Stimulated activated naive CD8-positive, alpha-beta T cell treated with anti-CD3 and anti-CD28 coated beads, Interleukin-15, Interleukin-2, amounts not matched to agents 100 ng/mL and 50 ng/mL, for 24 hours (primary cell): Measurements from ENCODE around the gene MMP15.

Experiments
- H3K27ac Mint-ChIP-seq: one replicate; pipeline ENCODE4 v1.8.0; 2021; ENCODE audit warnings: mild to moderate bottlenecking, mixed read lengths
- H3K27me3 Mint-ChIP-seq: one replicate; pipeline ENCODE4 v1.8.0; 2021; ENCODE audit warnings: mixed read lengths
- H3K36me3 Mint-ChIP-seq: one replicate; pipeline ENCODE4 v1.8.0; 2021; ENCODE audit warnings: low read depth, mixed read lengths
- H3K4me1 Mint-ChIP-seq: one replicate; pipeline ENCODE4 v1.8.0; 2021; ENCODE audit warnings: low read depth, mixed read lengths
- H3K4me3 Mint-ChIP-seq: one replicate; pipeline ENCODE4 v1.8.0; 2021; ENCODE audit warnings: mild to moderate bottlenecking, mixed read lengths
- H3K9me3 Mint-ChIP-seq: one replicate; pipeline ENCODE4 v1.8.0; 2021; ENCODE audit warnings: mixed read lengths

The MMP15 gene

DNA sequence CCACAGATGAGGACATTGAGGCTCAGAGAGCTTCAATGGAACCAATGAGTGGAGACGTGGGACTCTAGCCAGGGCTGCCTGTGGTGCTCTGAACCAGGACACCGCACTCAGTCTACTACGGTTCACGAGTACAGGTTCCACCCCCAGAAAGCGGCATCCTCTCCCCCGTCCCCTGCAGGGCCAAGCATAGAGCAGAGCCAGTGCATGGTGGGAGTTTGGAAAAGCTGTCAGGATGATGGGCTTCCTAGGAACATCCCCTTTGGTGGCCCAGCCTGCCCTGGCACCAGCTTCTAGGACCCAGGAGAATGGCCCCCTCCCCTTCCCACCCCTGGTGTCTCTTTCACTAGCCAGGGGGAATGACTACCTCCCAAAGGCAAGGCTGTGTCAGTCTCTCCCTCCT, 33.5 kb upstream of the MMP15 start:
- H3K27me3 Mint-ChIP-seq, result no peaks in the 10 kb centered on the region
- no peaks in the 10 kb centered on the region for H3K36me3 Mint-ChIP-seq
- no peak overlapping the region for H3K4me3 Mint-ChIP-seq
- H3K27ac Mint-ChIP-seq, result no peak overlapping the region
- H3K4me1 Mint-ChIP-seq, result peaks cover 14% of the 10 kb centered on the region
- H3K9me3 Mint-ChIP-seq, result no peaks in the 10 kb centered on the region

DNA sequence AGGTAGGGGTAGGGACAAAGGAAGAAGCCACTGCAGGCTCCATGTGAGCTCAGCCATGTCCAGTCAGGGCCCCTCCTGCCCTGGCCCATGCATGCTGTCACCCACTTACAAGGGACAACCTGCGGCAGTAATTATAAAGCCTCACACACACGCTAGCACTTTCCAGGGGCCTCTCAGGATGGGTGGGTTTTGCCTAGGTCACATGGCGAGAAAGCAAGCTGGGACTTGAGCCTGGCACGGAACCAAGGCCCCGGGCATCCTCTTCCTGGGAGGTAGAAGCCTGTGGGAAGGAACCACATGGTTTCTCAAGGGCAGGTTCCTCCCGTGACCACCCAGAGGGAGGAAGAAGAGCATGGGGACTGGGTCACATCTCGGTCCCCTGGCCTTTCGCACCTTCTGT, 32.1 kb upstream of the MMP15 start:
- Mint-ChIP-seq H3K4me1 (peaks cover 26% of the 10 kb centered on the region), H3K27me3 (no peaks in the 10 kb centered on the region), H3K4me3 (no peak overlapping the region), H3K36me3 (peaks cover 3% of the 10 kb centered on the region), H3K9me3 (no peaks in the 10 kb centered on the region), H3K27ac (no peak overlapping the region)

DNA sequence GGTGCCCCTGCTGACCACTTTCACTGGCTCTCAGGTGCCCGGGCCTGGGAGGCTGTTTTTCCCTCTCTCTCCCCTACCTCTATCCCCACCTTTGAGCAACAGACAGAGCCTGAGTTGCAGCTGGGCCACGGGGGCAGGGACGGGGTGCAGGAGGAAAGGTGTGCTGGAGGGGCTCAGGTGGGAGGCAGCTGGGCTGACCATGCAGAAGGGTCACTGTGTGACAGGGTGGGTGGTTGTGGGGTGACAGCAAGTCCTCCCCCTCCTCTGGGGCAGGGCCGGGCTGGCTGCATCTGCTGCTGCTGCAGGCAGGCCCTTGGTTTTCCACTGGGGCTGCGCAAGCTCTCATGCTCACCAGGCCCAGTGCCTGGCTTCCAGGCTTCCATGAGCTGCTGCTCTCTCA, 31.7 kb upstream of the MMP15 start:
- Mint-ChIP-seq H3K27me3 (no peaks in the 10 kb centered on the region), H3K4me3 (no peak overlapping the region), H3K9me3 (no peaks in the 10 kb centered on the region), H3K27ac (no peak overlapping the region), H3K4me1 (peaks cover 30% of the 10 kb centered on the region), H3K36me3 (peaks cover 3% of the 10 kb centered on the region)

DNA sequence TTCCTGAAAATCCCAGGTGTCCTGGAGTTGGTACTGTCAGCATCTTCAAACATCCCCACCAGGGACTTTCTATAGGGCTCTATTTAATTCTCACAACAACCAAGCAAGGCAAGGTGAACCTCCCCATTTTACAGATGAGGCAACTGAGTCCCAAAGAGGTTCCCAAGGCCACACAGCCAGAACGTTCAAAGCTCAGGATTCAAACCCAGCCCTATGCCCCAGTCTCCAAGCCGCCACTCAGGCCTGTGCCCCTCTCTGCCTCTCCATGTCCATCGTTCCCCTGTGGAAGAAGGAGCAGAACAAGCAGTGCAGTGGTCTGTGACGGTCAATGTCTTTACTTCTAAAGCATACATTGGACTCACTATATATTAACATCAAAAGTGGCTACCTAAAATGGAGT, 31.2 kb upstream of the MMP15 start:
- peaks cover 35% of the 10 kb centered on the region for H3K4me1 Mint-ChIP-seq
- no peak overlapping the region for H3K27ac Mint-ChIP-seq
- H3K36me3 Mint-ChIP-seq, result peaks cover 3% of the 10 kb centered on the region

DNA sequence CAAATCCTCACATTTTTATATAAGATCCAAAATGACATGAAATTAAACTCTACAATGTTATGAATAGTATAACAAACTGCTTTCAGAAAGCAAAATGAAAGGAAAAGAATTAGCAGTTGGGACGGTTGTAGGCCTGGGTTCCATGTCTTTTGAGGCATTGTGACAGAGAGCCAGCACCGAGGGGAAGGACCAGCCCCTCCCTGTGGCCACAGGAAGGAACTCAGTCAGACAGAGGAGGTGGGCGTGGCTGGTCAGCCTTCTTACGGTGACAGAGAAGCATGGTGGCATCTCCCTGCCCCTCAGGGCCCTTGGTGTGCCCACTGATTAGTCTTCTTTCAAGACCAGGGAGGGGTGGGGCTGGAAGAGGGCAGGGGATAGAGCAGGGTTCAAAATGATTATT, 30.8 kb upstream of the MMP15 start:
- H3K4me3 Mint-ChIP-seq, result no peak overlapping the region
- no peak overlapping the region for H3K27ac Mint-ChIP-seq
- H3K4me1 Mint-ChIP-seq, result peaks cover 37% of the 10 kb centered on the region
- no peaks in the 10 kb centered on the region for H3K9me3 Mint-ChIP-seq
- H3K27me3 Mint-ChIP-seq, result no peaks in the 10 kb centered on the region
- H3K36me3 Mint-ChIP-seq, result peaks cover 3% of the 10 kb centered on the region

More for the DNA sequence above, 31.2 kb upstream of the MMP15 start:
- Mint-ChIP-seq H3K9me3 (no peaks in the 10 kb centered on the region), H3K4me3 (no peak overlapping the region), H3K27me3 (no peaks in the 10 kb centered on the region)

DNA sequence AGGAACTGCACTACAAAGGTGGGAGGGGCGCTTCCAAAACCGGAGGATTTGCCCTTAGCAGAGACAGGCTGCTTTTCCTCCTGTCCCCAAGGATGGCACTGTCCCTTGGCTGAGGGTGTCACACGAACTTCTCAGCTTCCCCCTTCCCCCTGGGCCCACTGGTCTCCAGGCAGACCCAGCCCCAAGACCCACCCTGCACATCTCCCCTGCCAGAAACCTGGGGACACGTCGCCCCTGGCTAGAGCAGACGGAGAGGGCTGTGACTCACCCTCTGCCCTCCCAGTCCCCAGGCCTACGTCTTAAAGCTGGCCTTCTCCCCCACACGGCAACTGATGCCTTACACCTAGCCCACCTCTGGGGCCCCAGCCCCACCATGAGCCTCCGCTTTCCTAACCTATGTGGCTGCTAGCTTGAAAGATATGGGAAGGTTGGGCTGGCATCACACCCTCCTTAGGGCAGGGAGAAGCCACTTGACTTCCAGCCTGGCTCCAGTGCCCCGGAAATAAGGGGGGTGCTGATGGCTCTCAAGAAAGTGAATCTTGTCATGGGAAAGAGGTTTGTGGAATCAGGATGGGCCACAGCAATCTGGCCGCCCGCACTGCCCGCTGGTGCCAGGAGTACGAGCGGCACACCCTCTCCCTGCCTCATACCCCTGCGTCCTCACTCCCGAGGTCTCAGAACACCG, 29.7 kb upstream of the MMP15 start:
- Mint-ChIP-seq H3K27me3 (no peaks in the 10 kb centered on the region), H3K27ac (peak overlapping the region; percentile 19), H3K36me3 (peaks cover 3% of the 10 kb centered on the region), H3K9me3 (no peaks in the 10 kb centered on the region), H3K4me3 (no peak overlapping the region), H3K4me1 (peaks cover 37% of the 10 kb centered on the region)

DNA sequence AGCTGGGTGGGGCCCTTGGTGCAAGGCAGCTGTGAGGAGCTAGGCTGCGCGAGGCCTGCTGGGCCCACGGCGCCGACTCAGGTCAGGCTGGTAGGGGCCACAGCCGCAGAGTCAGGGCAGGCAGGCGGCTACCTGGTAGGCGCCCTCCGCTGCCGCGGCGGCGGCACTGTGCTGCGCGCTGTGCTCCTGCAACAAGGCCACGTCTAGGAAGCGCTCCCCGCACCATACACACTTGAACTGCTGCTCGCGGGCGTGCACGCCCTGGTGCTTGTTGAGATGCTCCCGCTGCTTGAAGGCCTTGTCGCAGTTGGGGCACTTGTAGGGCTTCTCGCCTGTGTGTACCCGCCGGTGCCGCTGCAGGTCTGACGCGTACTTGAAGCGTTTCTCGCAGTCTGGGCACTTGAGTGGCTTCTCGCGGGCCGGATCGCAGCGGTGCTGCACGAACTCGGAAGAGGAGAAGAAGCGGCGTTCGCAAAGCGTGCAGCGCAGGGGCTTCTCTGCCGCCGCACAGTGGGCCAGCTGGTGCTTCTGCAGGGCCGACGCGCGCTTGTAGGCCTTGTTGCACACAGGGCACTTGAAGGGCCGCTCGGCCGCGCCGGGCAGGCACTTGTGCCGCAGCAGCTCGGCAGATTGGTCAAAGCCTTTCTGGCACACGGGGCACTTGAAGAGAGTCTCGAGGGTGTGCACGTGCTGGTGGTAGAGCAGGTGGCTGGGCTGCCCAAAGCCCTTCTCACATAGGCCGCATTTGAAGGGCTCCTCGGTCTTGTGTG, 29.0 kb upstream of the MMP15 start:
- Mint-ChIP-seq H3K27me3 (no peaks in the 10 kb centered on the region), H3K36me3 (peaks cover 3% of the 10 kb centered on the region), H3K4me3 (no peak overlapping the region), H3K9me3 (no peaks in the 10 kb centered on the region), H3K27ac (no peak overlapping the region), H3K4me1 (peaks cover 40% of the 10 kb centered on the region)

DNA sequence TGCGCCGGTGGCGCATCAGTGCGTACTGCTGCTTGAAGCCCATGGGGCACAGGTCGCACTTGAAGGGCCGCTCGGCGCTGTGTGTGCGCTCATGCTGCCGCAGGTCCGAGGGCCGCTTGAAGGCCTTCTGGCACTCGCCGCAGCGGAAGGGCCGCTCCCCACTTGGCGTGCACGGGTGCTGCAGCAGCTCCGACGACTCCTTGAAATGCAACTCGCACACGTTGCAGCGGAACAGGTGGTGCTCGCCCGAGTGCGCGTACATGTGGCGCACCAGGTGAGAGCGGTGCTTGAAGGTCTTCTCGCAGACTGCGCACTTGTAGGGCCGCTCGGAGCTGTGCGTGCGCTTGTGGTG, 28.4 kb upstream of the MMP15 start:
- H3K4me1 Mint-ChIP-seq, result peaks cover 46% of the 10 kb centered on the region
- no peak overlapping the region for H3K4me3 Mint-ChIP-seq
- H3K27ac Mint-ChIP-seq, result no peak overlapping the region
- H3K9me3 Mint-ChIP-seq, result no peaks in the 10 kb centered on the region
- no peaks in the 10 kb centered on the region for H3K27me3 Mint-ChIP-seq
- peaks cover 3% of the 10 kb centered on the region for H3K36me3 Mint-ChIP-seq

DNA sequence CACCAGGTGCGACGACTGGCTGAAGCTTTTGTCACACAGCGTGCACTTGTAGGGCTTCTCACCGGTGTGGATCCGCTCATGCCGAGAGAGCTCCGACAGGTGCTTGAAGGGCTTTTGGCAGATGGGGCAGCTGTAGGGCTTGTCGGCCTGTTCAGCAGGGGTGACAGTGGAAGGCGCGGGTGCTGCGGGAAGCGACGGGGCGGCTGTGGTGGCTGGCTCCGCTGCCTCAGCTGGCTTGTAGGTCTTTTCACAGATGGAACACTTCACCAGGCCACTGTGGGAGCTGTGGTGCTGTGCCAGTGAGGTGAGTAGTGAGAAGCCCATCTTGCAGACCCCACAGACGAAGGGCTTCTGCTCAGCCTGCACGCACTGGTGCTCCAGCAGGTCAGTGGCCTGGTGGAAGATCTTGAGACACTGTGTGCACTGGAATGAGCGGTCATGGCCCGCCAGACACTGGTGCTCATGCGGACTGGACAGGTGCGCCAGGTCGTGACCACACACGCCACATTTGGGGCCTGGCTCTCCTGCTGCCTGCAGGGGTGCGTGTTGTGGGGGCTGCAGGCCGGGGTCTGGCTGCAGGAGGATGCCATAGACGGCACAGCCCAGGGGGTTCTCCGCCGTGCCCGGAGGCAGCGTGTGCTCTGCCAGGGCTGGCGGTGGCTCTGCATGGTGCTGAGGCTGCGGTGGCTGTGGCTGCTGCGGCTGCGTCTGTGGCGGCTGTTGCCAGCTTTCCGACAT, 27.9 kb upstream of the MMP15 start:
- H3K4me3 Mint-ChIP-seq, result peak overlapping the region; percentile 41
- H3K27ac Mint-ChIP-seq, result peak overlapping the region; percentile 40
- no peaks in the 10 kb centered on the region for H3K27me3 Mint-ChIP-seq
- H3K9me3 Mint-ChIP-seq, result no peaks in the 10 kb centered on the region
- H3K36me3 Mint-ChIP-seq, result peaks cover 7% of the 10 kb centered on the region
- peaks cover 51% of the 10 kb centered on the region for H3K4me1 Mint-ChIP-seq

DNA sequence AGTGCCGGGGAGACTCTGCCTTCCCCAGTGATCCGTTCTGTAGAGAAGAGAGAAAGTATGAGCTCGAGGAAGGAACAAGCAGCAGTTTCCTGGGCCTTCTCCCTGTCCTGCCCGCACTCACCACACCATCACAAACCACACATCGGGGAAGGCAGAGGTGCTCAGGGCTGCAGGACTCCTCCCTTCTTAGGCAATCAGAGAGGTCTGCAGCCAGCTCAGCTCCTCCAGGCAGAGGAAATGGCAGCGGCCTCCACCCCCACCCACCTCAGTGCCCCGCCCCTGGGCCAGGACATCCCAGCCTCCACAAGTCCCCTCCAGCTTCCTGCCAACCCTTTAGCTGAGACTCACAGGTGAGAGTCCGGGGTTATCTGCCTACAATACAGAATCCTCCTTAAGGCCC, 27.1 kb upstream of the MMP15 start:
- H3K27ac Mint-ChIP-seq, result peak overlapping the region; percentile 49
- H3K9me3 Mint-ChIP-seq, result no peaks in the 10 kb centered on the region
- peaks cover 59% of the 10 kb centered on the region for H3K4me1 Mint-ChIP-seq
- H3K36me3 Mint-ChIP-seq, result peaks cover 13% of the 10 kb centered on the region
- peak overlapping the region; percentile 41 for H3K4me3 Mint-ChIP-seq
- H3K27me3 Mint-ChIP-seq, result no peaks in the 10 kb centered on the region

DNA sequence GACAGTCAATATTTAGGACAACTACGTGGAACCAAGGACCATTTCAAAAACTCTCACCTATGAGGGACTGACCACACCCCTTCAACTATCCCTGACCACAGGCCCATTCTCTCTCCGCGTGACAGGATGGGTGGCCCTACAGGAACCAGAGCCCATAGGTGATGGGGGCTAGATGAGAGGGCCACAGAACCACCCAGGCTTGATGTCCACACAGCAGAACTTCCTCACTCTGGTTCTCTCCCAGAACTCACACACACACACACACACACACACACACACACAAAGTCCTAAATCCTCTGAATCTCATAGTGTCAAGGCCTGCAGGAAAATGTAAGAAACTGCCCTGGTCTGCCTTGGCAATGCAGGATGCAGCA, 26.6 kb upstream of the MMP15 start:
- Mint-ChIP-seq H3K36me3 (peaks cover 17% of the 10 kb centered on the region), H3K4me1 (peaks cover 63% of the 10 kb centered on the region), H3K27ac (peak overlapping the region; percentile 72), H3K9me3 (no peaks in the 10 kb centered on the region), H3K27me3 (no peaks in the 10 kb centered on the region), H3K4me3 (peak overlapping the region; percentile 81)

DNA sequence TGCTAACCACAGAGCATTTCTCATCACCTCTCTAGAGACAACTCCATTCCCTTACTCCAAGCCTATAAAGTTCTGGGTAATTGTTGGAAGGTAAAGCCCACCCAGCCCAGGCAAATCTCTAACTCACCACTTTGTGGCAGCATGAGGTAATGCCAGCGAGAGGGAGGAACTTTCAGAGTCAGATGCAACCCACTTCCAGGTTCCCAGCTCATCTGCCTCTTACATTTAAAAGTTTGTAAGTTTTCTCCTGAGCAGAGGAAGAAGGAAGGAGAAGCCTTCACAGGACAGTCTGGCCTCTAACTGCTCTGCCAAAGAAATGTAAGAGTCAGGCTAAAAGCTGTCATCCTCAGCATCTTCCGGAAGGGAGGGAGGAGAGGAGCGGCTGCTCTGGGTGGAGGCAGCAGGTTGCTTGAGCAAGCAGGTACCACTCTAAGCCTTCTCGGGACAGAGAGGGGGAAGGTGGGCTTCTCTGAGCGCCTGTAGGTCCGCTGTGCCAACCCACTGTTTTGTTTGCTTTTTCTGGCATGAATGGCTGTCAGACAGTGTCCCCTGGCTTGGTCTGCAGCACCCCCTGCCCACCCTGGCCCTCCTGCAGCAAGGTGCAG, 26.1 kb upstream of the MMP15 start:
- Mint-ChIP-seq H3K36me3 (peaks cover 20% of the 10 kb centered on the region), H3K4me3 (peak overlapping the region; percentile 81), H3K4me1 (peaks cover 64% of the 10 kb centered on the region), H3K27ac (peak overlapping the region; percentile 72), H3K27me3 (no peaks in the 10 kb centered on the region), H3K9me3 (no peaks in the 10 kb centered on the region)

DNA sequence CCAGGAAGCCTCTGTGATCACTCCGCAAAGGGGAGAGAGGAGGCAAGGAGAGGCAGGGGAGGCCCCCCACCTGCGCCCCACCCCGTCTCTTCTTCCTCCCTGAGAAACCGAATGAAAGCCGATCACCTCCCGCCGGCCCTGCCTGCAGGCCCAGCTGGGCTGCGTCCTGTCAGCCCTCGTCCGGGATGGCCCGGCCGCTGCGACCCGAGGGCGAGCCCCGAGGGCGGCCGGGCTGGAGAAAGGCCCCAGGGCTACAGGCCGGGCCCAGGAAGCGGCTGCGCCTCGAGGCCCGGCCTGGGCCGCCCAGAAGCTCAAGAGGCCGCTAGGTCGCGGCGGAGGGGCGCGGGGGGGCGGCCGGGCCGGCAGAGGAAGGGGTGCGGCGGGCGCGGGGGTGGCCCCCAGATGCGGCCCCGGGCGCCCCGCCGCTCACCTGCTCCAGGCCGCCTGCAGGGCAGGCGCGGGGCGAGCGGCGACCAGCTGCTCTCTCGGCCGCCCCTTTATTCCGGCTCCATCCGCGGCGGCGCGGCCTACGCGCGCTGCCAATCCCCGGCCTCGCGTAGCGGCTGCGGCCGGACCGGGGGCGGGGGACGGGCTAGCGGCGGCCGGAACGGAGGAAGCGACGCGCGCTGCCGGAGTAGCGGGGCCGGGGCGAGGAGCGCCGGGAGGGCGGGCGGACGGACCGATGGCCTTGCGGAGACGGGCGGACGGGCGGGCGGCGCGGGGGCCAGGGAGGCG, 25.4 kb upstream of the MMP15 start, which contains the start of gene ZNF319:
TSS of gene ZNF319 (minus strand) at position 702 of the 735 bp plus-strand sequence. CDS start 2,407 bp downstream, outside the sequence.
- Mint-ChIP-seq H3K27me3 (no peaks in the 10 kb centered on the region), H3K27ac (peak within 1 kb of the TSS; percentile 88), H3K4me3 (peak within 1 kb of the TSS; percentile 92), H3K36me3 (peaks cover 24% of the 10 kb centered on the region), H3K4me1 (peaks cover 64% of the 10 kb centered on the region), H3K9me3 (no peaks in the 10 kb centered on the region)
